GM21515 (cell line): ENCODE measurements around the gene NOL6.
A peak's percentile ranks its signal among the peaks of the same experiment; 100 is the strongest.
"Not testable (repeated sequence)": the region's sequence is repeated elsewhere in the genome, so short reads cannot be mapped to it uniquely, and the experiment has no call there.

Experiments used
- ATAC-seq: cut with Tn5 transposase; IDR thresholded peaks from one replicate; pipeline ENCODE4 v1.9.1; 2021; ENCODE audit not compliant: unreplicated experiment

NOL6 gene

DNA sequence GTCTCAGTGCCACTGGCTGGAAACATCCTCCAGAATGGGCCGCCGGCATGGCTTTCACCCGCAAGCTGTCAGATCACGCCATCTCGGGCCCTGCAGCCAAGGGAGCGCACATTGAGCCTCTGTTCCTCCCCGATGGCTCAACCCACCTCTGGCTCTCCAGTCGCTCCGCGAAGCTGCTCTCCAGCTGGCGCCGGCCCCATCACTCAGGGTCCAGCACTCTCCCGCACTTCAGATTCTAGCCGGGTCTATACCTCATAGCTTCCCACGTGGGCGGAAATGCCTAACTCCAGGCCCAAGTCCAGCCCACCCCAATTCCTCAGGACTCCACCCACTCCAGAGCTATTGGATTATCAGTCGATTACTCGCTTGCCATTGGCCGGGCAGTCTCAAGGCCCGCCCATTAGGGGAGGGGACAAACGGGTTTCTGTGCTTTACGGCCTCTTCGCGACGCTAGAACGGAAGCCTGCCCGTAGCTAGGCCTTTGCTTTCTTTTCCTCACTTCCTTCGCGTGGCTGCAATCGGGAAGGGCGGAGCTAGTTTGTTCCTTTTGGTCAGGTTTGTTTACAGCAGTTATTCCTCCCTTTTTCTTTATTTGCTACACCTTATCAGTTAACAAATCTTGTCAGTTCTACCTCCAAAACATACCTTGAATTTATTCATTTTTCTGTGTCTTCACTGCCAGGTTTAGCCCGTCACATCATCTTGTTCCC lies at the start of gene NOL6:
NOL6 (minus strand) TSS at position 282 of the 710 bp plus-strand sequence; CDS start at position 200, 82 bp downstream.
- ATAC-seq, result peak; percentile 97

DNA sequence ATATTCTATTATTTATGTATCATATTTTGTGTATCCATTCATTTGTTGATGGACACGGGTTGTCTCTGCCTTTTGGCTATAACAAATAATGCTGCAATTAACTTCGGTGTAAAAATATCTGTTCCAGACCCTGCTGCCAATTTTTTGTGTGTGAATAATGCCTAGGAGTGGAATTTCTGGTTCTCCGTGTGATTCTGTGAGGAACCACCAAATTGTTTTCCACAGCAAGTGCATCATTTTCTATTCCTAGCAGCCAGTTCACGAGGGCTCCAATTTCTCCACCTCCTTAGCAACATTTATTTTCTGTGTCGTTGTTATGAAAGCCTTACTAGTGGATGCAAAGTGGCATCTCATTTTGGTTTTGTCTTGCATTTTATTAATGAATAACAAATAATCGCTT lies 48.1 kb upstream of the NOL6 start:
- ATAC-seq, result not testable (repeated sequence)

GRCh38 chr9:33517934-33518577 lies 44.3 kb upstream of the NOL6 start:
- ATAC-seq, result not testable (repeated sequence)

GRCh38 chr9:33517373-33517772 lies 43.6 kb upstream of the NOL6 start:
- no peak for ATAC-seq

- not testable (repeated sequence) for ATAC-seq
Measured at GRCh38 chr9:33516397-33516796, 42.7 kb upstream of the NOL6 start.

DNA sequence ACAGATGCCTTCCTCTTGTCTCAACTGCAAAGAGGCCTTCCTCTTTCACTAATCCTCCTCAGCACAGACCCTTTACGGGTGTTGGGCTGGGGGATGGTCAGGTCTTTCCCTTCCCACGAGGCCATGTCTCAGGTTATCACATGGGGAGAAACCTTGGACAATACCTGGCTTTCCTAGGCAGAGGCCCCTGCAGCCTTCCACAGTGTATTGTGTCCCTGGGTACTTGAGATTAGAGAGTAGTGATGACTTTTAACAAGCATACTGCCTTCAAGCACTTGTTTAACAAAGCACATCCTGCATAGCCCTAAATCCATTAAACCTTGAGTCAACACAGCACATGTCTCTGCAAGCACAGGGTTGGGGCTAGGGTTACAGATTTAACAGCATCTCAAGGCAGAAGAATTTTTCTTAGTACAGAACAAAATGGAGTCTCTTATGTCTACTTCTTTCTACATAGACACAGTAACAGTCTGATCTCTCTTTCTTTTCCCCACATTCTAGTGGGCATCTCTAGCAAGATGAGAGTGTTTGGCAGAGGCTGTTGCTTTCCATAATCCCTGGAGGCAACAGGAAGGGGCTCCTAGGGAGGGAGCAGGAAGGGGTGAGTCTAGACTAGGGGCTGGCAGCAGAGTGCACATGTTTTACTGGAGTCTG lies 41.7 kb upstream of the NOL6 start:
- ATAC-seq, result not testable (repeated sequence)

GRCh38 chr9:33512535-33512934 lies 38.8 kb upstream of the NOL6 start:
- ATAC-seq, result not testable (repeated sequence)

DNA sequence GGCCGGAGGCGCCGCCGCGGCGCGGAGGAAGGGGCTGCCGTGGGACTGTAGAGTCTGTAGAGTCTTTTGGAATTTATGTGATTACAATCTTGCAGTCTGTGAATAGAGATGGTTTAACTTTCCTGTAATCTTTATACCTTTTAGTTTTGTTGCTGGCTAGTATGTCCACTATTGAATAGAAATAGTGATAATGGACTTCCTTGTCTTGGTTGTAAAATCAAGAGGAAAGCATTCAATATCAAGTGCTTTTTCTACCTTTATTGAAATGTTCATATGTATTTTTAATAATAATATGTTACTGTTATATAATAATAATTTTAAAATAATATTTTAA lies 37.4 kb upstream of the NOL6 start:
- not testable (repeated sequence) for ATAC-seq

GRCh38 chr9:33510262-33511183 lies 36.8 kb upstream of the NOL6 start:
- ATAC-seq, result no peak

DNA sequence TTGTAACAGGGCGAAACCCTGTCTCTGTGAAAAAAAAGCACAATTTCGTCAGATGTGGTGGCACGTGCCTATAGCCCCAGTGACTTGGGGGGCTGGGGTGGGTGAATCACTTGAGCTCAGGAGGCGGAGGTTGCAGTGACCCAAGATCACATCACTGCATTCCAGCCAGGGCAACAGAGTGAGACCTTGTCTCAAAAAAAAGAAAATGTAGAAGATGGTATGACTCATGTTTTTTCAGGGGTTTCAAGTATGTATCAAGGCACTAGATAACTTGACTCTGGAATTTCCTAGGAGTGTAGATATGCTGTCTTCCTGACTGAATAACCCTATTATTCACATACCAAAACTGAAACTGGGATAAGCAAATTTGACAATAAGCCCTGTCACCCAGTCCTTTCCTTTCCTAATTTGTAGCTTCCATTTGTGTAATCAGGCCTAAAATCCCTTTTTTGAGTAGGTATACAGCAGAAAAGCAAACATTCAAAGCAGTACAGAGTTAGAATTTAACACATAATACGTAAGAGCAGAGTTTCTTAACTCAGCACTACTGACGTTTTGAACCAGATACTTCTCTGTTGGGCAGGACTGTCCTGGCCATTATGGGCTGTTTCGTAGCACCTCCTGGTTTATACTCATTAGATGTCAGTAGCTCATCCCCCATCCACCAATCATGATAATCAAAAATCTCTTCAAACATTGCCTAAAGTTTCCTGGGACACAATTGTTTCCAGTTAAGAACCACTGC lies 33.1 kb upstream of the NOL6 start:
- no peak for ATAC-seq

DNA sequence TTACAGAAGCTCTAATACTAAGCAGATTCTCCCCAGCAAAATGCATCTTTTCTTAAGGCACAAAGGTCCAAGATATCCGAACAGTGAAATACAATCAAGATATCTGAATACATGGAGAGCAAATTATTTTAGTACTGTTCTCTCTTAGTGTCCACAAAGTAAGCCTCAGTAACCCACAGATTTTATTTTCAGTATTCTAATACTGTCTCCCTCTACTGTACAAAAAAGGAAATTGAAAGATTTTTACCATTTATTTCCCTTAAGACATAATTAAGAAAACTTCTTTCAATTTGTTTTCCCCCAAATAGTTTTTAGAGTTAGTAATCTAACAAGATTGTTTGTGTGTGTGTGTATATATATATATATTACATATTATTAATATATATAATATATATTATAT lies 24.7 kb upstream of the NOL6 start:
- no peak for ATAC-seq

DNA sequence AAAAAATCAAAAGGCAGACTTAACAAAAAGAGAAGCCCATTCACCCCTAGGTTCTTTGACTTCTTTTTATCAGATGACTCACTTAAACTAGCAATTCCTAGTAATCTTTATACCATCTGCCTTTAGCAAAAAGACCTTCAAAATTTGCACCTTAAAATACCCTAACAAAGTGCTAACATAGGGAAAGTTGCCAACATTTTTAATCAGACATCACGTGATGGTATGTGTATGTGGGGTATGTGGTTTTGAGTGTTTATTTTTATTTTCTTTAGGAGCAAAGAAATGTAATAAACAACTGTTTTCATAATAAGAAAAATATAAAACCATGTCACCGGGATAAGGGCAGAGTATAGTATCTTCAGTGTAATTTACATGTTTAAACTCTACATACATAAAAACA lies 20.1 kb upstream of the NOL6 start:
- ATAC-seq, result not testable (repeated sequence)

- no peak for ATAC-seq
Measured at GRCh38 chr9:33489066-33489465, 15.3 kb upstream of the NOL6 start.

DNA sequence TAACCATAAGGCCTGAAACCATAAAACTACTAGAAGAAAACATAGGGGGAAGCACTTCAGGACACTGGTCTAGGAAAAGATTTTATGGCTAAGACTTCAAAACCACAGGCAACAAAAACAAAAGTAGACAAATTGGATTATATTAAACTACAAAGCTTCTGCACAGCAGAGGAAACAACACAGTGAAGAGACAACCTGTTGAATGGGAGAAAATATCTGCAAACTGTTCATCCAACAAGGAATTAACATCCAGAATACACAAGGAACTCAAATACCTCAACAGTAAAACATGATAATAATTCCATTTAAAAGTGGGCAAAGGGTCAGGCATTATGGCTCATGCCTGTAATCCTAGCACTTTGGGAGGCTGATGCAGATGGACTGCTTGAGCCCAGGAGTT lies 11.6 kb upstream of the NOL6 start:
- not testable (repeated sequence) for ATAC-seq

DNA sequence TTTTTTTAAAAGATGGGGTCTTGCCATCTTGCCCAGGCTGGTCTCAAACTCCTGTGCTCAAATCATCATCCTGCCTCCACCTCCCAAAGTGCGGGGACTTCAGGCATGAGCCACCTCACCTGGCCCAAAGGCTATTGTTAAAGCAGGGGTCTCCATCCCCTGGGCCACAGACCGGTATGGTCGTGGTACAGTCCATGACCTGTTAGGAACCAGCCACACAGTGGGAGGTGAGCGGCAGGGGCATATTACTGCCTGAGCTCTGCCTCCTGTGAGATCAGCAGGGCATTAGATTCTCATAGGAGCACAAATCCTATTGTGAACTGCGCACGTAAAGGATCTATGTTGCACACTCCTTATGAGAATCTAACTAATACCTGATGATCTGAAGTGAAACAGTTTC lies 7.3 kb upstream of the NOL6 start:
- no peak for ATAC-seq

GRCh38 chr9:33480106-33480505 lies 6.4 kb upstream of the NOL6 start:
- no peak for ATAC-seq

GRCh38 chr9:33476503-33476902 lies 2.8 kb upstream of the NOL6 start:
- ATAC-seq, result no peak

DNA sequence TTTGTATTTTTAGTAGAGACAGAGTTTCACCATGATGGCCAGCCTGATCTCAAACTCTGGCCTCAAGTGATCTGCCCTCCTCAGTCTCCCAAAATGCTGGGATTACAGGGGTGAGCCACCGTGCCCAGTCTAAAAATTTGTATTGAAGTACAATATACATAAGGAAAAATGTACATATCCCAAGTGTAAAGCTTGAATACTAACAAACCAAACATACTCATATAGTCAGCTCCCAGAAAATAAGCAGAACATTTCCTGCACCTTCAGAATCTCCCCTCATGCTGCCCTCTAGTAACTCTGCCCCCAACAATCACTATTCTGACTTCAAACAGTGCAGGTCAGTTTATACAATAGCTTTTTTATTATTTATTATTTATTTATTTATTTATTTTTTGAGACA lies 1.6 kb upstream of the NOL6 start:
- ATAC-seq, result no peak

- ATAC-seq, result no peak
Measured at GRCh38 chr9:33472881-33473615, 676 bp downstream of the NOL6 start.
